HEK293T (cell line): ENCODE results near the gene NRP2.

ENCODE experiments used
- CTCF ChIA-PET: fragments of 350-600 bp; formaldehyde crosslinking; extraction: SDS; loops from one replicate; lab custom pipeline; 2021; ENCODE audit warnings: antibody characterized with exemption, inconsistent platforms; lab: Yijun Ruan, JAX
- POLR2A ChIA-PET: fragments of 350-600 bp; formaldehyde crosslinking; extraction: SDS; loops from one replicate; lab custom pipeline; 2020; ENCODE audit warnings: antibody characterized with exemption, inconsistent platforms; lab: Yijun Ruan, JAX
- DNase-seq: peaks from one replicate; pipeline ENCODE4 v3.0.0; 2012; ENCODE audit warnings: mixed read lengths; ENCODE audit errors: extremely low spot score
- ARNT ChIP-seq: fragments of 450-650 bp; IDR thresholded peaks from 2 replicates; pipeline ENCODE4 v1.6.1; 2017; ENCODE audit warnings: mild to moderate bottlenecking
- BHLHE40 ChIP-seq: fragments of 450-650 bp; IDR thresholded peaks from 2 replicates; pipeline ENCODE4 v1.6.1; 2016; ENCODE audit warnings: mild to moderate bottlenecking, moderate library complexity, borderline replicate concordance
- CTBP1 ChIP-seq: fragments of 450-650 bp; IDR thresholded peaks from 2 replicates; pipeline ENCODE4 v1.6.1; 2016; ENCODE audit warnings: borderline replicate concordance
- ELF4 ChIP-seq: fragments of 450-650 bp; IDR thresholded peaks from 2 replicates; pipeline ENCODE4 v1.6.1; 2017; ENCODE audit warnings: antibody characterized with exemption
- FOXA1 ChIP-seq: fragments of 450-650 bp; IDR thresholded peaks from 2 replicates; pipeline ENCODE4 v1.6.1; 2016; ENCODE audit warnings: mild to moderate bottlenecking
- FOXK2 ChIP-seq: fragments of 450-650 bp; IDR thresholded peaks from 2 replicates; pipeline ENCODE4 v1.6.1; 2016; ENCODE audit warnings: mild to moderate bottlenecking
- FOXM1 ChIP-seq: fragments of 450-650 bp; IDR thresholded peaks from 2 replicates; pipeline ENCODE4 v1.6.1; 2017; ENCODE audit warnings: mild to moderate bottlenecking, borderline replicate concordance
- HDGF ChIP-seq: fragments of 450-650 bp; IDR thresholded peaks from 2 replicates; pipeline ENCODE4 v1.6.1; 2017; ENCODE audit warnings: antibody characterized with exemption, borderline replicate concordance
- L3MBTL2 ChIP-seq: fragments of 450-650 bp; conservative IDR thresholded peaks from 2 replicates; pipeline ENCODE4 v1.6.1; 2016; ENCODE audit warnings: mild to moderate bottlenecking
- LEF1 ChIP-seq: fragments of 450-650 bp; IDR thresholded peaks from 2 replicates; pipeline ENCODE4 v1.6.1; 2017; ENCODE audit warnings: mild to moderate bottlenecking, borderline replicate concordance
- NFRKB ChIP-seq: fragments of 450-650 bp; IDR thresholded peaks from 2 replicates; pipeline ENCODE4 v1.6.1; 2016; ENCODE audit warnings: mild to moderate bottlenecking, moderate library complexity
- PKNOX1 ChIP-seq: fragments of 450-650 bp; IDR thresholded peaks from 2 replicates; pipeline ENCODE4 v1.6.1; 2016
- SP1 ChIP-seq: fragments of 450-650 bp; IDR thresholded peaks from 2 replicates; pipeline ENCODE4 v1.6.1; 2017
- SUZ12 ChIP-seq: fragments of 450-650 bp; IDR thresholded peaks from 2 replicates; pipeline ENCODE4 v1.6.1; 2016; ENCODE audit warnings: mild to moderate bottlenecking
- TARDBP ChIP-seq: fragments of 450-650 bp; IDR thresholded peaks from 2 replicates; pipeline ENCODE4 v1.6.1; 2016
- ZNF384 ChIP-seq: fragments of 450-650 bp; IDR thresholded peaks from 2 replicates; pipeline ENCODE4 v1.6.1; 2016

Gene NRP2

GRCh38 chr2:205768341-205768740, 86.0 kb downstream of the NRP2 start:
- TF ChIP-seq FOXK2, result no peak
- TF ChIP-seq BHLHE40, result no peak
- no peak for TF ChIP-seq FOXM1
- TF ChIP-seq CTBP1, result no peak
- no peak for TF ChIP-seq L3MBTL2
- TF ChIP-seq FOXA1, result no peak
- no peak for TF ChIP-seq HDGF
- TF ChIP-seq NFRKB, result no peak
- no peak for TF ChIP-seq LEF1

GRCh38 chr2:205768815-205769494, 86.7 kb downstream of the NRP2 start:
- no peak for DNase-seq
- CTCF ChIA-PET, result interaction anchor here (0.9 kb wide), 1 partner anchor 117 kb away, joined by 4 read pairs; no protein-coding TSS in a partner anchor
- TF ChIP-seq BHLHE40 (no peak), NFRKB (no peak), CTBP1 (no peak), PKNOX1 (no peak), HDGF (no peak), ZNF384 (no peak)
- POLR2A ChIA-PET, result no interaction called here

More at GRCh38 chr2:205768341-205768740, 86.0 kb downstream of the NRP2 start:
- DNase-seq, result no peak
- ChIA-PET CTCF (interaction anchor here (0.9 kb wide), 1 partner anchor 117 kb away, joined by 4 read pairs; no protein-coding TSS in a partner anchor), POLR2A (no interaction called here)

GRCh38 chr2:205769495-205769850, 87.2 kb downstream of the NRP2 start:
- DNase-seq, result no peak
- CTCF ChIA-PET, result no interaction called here
- TF ChIP-seq FOXM1 (no peak), ELF4 (no peak), LEF1 (no peak), CTBP1 (no peak), ARNT (no peak), HDGF (no peak), PKNOX1 (no peak)
- POLR2A ChIA-PET, result no interaction called here

- no peak for DNase-seq
- CTCF ChIA-PET, result no interaction called here
- no peak for TF ChIP-seq ARNT
- TF ChIP-seq ELF4, result no peak
- no peak for TF ChIP-seq LEF1
- TF ChIP-seq FOXK2, result no peak
- no peak for TF ChIP-seq HDGF
- no peak for TF ChIP-seq NFRKB
- TF ChIP-seq ZNF384, result no peak
- no peak for TF ChIP-seq L3MBTL2
- TF ChIP-seq PKNOX1, result no peak
- TF ChIP-seq SUZ12, result no peak
- TF ChIP-seq CTBP1, result no peak
- TF ChIP-seq SP1, result no peak
- no peak for TF ChIP-seq FOXM1
- TF ChIP-seq TARDBP, result no peak
- no peak for TF ChIP-seq BHLHE40
- TF ChIP-seq FOXA1, result no peak
- POLR2A ChIA-PET, result no interaction called here
These were observed 87.6 kb downstream of the NRP2 start for GRCh38 chr2:205769879-205770278.

- CTCF ChIA-PET, result interaction anchor here (0.7 kb wide), 1 partner anchor 156 kb away, joined by 3 read pairs; no protein-coding TSS in a partner anchor
- TF ChIP-seq LEF1 (no peak), PKNOX1 (no peak), ZNF384 (no peak), TARDBP (no peak), FOXM1 (no peak), HDGF (no peak), NFRKB (no peak), BHLHE40 (no peak), ARNT (no peak), SP1 (no peak), FOXK2 (no peak), L3MBTL2 (no peak), FOXA1 (no peak), SUZ12 (no peak), ELF4 (no peak), CTBP1 (no peak)
- POLR2A ChIA-PET, result no interaction called here
- no peak for DNase-seq
These were observed 88.3 kb downstream of the NRP2 start for GRCh38 chr2:205770577-205770976.
